Measurements from ENCODE around the gene TMEM213. TPM values are rescaled to one million over a fixed set of nuclear protein-coding genes. Genes with fewer than 3 reads are reported as not detected.

The TMEM213 gene
- total and polyA plus RNA-seq, 2 of the 13 experiments (the other 11 are each of a cell fraction or from before 2014, with no cell fraction given), result not detected

- no peak for TF ChIP-seq EHMT2 (IDR thresholded peaks at IDR 0.05; ENCODE audit: borderline replicate concordance, low read depth, low read length)
- TF ChIP-seq RBM39 (IDR thresholded peaks at IDR 0.05; ENCODE audit: low read depth, low read length, poor library complexity, severe bottlenecking), result no peak
- no peak for TF ChIP-seq ZFYVE20 (CRISPR knock-in tag; IDR thresholded peaks at IDR 0.05; ENCODE audit: borderline replicate concordance, low read depth)
- TF ChIP-seq ATF4 (CRISPR knock-in tag; IDR thresholded peaks at IDR 0.05), result peak in 1 of 2 experiments; percentile 18; a peak in 1 of 4 replicates
- TF ChIP-seq ZNF577 (CRISPR knock-in tag; IDR thresholded peaks at IDR 0.05; ENCODE audit: borderline replicate concordance, low read depth), result no peak
- TF ChIP-seq ZNF616 (CRISPR knock-in tag; IDR thresholded peaks at IDR 0.05; ENCODE audit: low read depth), result no peak
- 0 out of 2 replicates have a peak, but pooled peaks have one; percentile 35 for TF ChIP-seq ZNF501 (CRISPR knock-in tag; IDR thresholded peaks at IDR 0.05)
- TF ChIP-seq RBFOX2 (IDR thresholded peaks at IDR 0.05; ENCODE audit: low read depth, low read length), result no peak
- no peak for TF ChIP-seq ZNF788 (CRISPR knock-in tag; IDR thresholded peaks at IDR 0.05; ENCODE audit: borderline replicate concordance)
- TF ChIP-seq HNRNPK (IDR thresholded peaks at IDR 0.05; ENCODE audit: low read depth, low read length, poor library complexity, severe bottlenecking), result no peak
- no peak for TF ChIP-seq KLF11 (CRISPR knock-in tag; IDR thresholded peaks at IDR 0.05)
- TF ChIP-seq ZNF883 (CRISPR knock-in tag; IDR thresholded peaks at IDR 0.05; ENCODE audit: not compliant biosample characterization), result no peak
- no peak for TF ChIP-seq TOE1 (CRISPR knock-in tag; IDR thresholded peaks at IDR 0.05)
- TF ChIP-seq, protein P1, sequence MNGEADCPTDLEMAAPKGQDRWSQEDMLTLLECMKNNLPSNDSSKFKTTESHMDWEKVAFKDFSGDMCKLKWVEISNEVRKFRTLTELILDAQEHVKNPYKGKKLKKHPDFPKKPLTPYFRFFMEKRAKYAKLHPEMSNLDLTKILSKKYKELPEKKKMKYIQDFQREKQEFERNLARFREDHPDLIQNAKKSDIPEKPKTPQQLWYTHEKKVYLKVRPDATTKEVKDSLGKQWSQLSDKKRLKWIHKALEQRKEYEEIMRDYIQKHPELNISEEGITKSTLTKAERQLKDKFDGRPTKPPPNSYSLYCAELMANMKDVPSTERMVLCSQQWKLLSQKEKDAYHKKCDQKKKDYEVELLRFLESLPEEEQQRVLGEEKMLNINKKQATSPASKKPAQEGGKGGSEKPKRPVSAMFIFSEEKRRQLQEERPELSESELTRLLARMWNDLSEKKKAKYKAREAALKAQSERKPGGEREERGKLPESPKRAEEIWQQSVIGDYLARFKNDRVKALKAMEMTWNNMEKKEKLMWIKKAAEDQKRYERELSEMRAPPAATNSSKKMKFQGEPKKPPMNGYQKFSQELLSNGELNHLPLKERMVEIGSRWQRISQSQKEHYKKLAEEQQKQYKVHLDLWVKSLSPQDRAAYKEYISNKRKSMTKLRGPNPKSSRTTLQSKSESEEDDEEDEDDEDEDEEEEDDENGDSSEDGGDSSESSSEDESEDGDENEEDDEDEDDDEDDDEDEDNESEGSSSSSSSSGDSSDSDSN (CRISPR knock-in tag; IDR thresholded peaks at IDR 0.05), result 0 out of 2 replicates have a peak, but pooled peaks have one; percentile 19
- no peak for TF ChIP-seq JUNB (CRISPR knock-in tag; IDR thresholded peaks at IDR 0.05; ENCODE audit: borderline replicate concordance)
- TF ChIP-seq GPBP1L1 (CRISPR knock-in tag; IDR thresholded peaks at IDR 0.05), result no peak
- no peak for TF ChIP-seq CSRNP2 (CRISPR knock-in tag; conservative IDR thresholded peaks at IDR 0.05; ENCODE audit: low read depth)
- no peak for TF ChIP-seq FIP1L1 (IDR thresholded peaks at IDR 0.05; ENCODE audit: borderline replicate concordance, insufficient read depth, low read depth, low read length)
- TF ChIP-seq STAT5B (CRISPR knock-in tag; IDR thresholded peaks at IDR 0.05), result no peak
- TF ChIP-seq ZNF891 (CRISPR knock-in tag; IDR thresholded peaks at IDR 0.05), result no peak
- no peak for TF ChIP-seq CHD4 (IDR thresholded peaks at IDR 0.05; ENCODE audit: borderline replicate concordance, low read length)
- no peak for TF ChIP-seq ZBTB3 (CRISPR knock-in tag; IDR thresholded peaks at IDR 0.05; ENCODE audit: borderline replicate concordance, low read depth)
- TF ChIP-seq ARHGAP35 (CRISPR knock-in tag; IDR thresholded peaks at IDR 0.05; ENCODE audit: borderline replicate concordance), result no peak
Observed at GRCh38 chr7:138752518-138753149, 45.2 kb upstream of the TMEM213 start (continued).

Data from HepG2 (cell line).